Neural progenitor cell (in vitro differentiated cells): Measurements from ENCODE around the gene SNX13. TPM values are rescaled to one million over a fixed set of nuclear protein-coding genes. Genes with fewer than 3 reads are reported as not detected.

ENCODE experiments used
- DNase-seq: peaks from one replicate; pipeline ENCODE4 v3.0.0-alpha.2; 2016; ENCODE audit warnings: low spot score
- H2AFZ ChIP-seq: fragments of 200-600 bp; sonication (generic); replicated peaks from 2 replicates; pipeline ENCODE4 v1.6.1; 2016; ENCODE audit warnings: antibody characterized with exemption
- H3F3A ChIP-seq: fragments of 200-600 bp; sonication (generic); 2 replicates; pipeline ENCODE4 v1.6.1; 2016; ENCODE audit warnings: antibody characterized with exemption, low read depth
- H3K27ac ChIP-seq: fragments of 200-600 bp; sonication (generic); 2 replicates; pipeline ENCODE4 v1.5.1; 2016; ENCODE audit warnings: mild to moderate bottlenecking
- H3K27me3 ChIP-seq: fragments of 200-600 bp; sonication (generic); 2 replicates; pipeline ENCODE4 v1.6.1; 2016; ENCODE audit warnings: mild to moderate bottlenecking, moderate library complexity
- H3K36me3 ChIP-seq: fragments of 200-600 bp; sonication (generic); 2 replicates; pipeline ENCODE4 v1.5.1; 2016
- H3K4me1 ChIP-seq: fragments of 200-600 bp; sonication (generic); 2 replicates; pipeline ENCODE4 v1.6.1; 2016; ENCODE audit warnings: mixed run types
- H3K4me2 ChIP-seq: fragments of 200-600 bp; sonication (generic); 2 replicates; pipeline ENCODE4 v1.6.1; 2016
- H3K4me3 ChIP-seq: fragments of 200-600 bp; sonication (generic); 2 replicates; pipeline ENCODE4 v1.5.1; 2016
- H3K79me2 ChIP-seq: fragments of 200-600 bp; sonication (generic); 2 replicates; pipeline ENCODE4 v1.6.1; 2016; ENCODE audit warnings: low read depth
- H3K9ac ChIP-seq: fragments of 200-600 bp; sonication (generic); 2 replicates; pipeline ENCODE4 v1.6.1; 2016
- H3K9me3 ChIP-seq: fragments of 200-600 bp; sonication (generic); 2 replicates; pipeline ENCODE4 v1.5.1; 2016; ENCODE audit warnings: low read depth
- H4K20me1 ChIP-seq: fragments of 200-600 bp; sonication (generic); 2 replicates; pipeline ENCODE4 v1.6.1; 2016; ENCODE audit warnings: low read depth
- H3K27ac Mint-ChIP-seq: 3 replicates; pipeline ENCODE4 v1.8.0; 2021; ENCODE audit warnings: mixed read lengths
- H3K27me3 Mint-ChIP-seq: 2 replicates; pipeline ENCODE4 v1.8.0; 2022; ENCODE audit warnings: low read depth, mild to moderate bottlenecking, inconsistent platforms, moderate library complexity, mixed read lengths; ENCODE audit not compliant: insufficient read depth
- H3K36me3 Mint-ChIP-seq: 3 replicates; pipeline ENCODE4 v1.8.0; 2021; ENCODE audit warnings: mixed read lengths
- H3K4me1 Mint-ChIP-seq: 3 replicates; pipeline ENCODE4 v1.8.0; 2021; ENCODE audit warnings: mixed read lengths
- H3K4me3 Mint-ChIP-seq: 3 replicates; pipeline ENCODE4 v1.8.0; 2021; ENCODE audit warnings: mild to moderate bottlenecking, moderate library complexity, mixed read lengths
- H3K9me3 Mint-ChIP-seq: 3 replicates; pipeline ENCODE4 v1.8.0; 2020; ENCODE audit warnings: mixed read lengths
- CTCF ChIP-seq: fragments of 200-600 bp; sonication (generic); IDR thresholded peaks from 2 replicates; pipeline ENCODE4 v1.5.1; 2017; ENCODE audit warnings: antibody characterized with exemption, mild to moderate bottlenecking
- EZH2 ChIP-seq: fragments of 200-600 bp; sonication (generic); IDR thresholded peaks from 2 replicates; pipeline ENCODE4 v1.6.1; 2017; ENCODE audit warnings: antibody characterized with exemption, mild to moderate bottlenecking, moderate library complexity
- EZH2phosphoT487 ChIP-seq: fragments of 200-600 bp; sonication (generic); IDR thresholded peaks from 2 replicates; pipeline ENCODE4 v1.6.1; 2017; ENCODE audit warnings: antibody characterized with exemption
- total RNA-seq: library from RNA; depleted of rRNA; stranded (reverse); fragments of >200 nt; gene quantifications from 2 replicates; pipeline ENCODE4 v1.2.3, GENCODE V29; 2015; ENCODE audit warnings: low replicate concordance

SNX13 gene
- total RNA-seq, 1 donor from 2014 or later: 67.5 TPM

GRCh38 chr7:17984288-17984687 lies 44.0 kb upstream of the SNX13 start:
- Histone ChIP-seq H3K27ac (no peak overlapping the region), H4K20me1 (no peaks in the 10 kb centered on the region), H3K9ac (no peak overlapping the region), H3F3A (no peaks in the 10 kb centered on the region), H3K79me2 (no peaks in the 10 kb centered on the region), H3K4me3 (no peak overlapping the region), H3K4me1 (no peaks in the 10 kb centered on the region), H3K4me2 (no peak overlapping the region), H3K36me3 (no peaks in the 10 kb centered on the region), H2AFZ (no peak overlapping the region), H3K9me3 (no peaks in the 10 kb centered on the region), H3K27me3 (no peaks in the 10 kb centered on the region)
- Mint-ChIP-seq H3K27me3 (no peaks in the 10 kb centered on the region), H3K9me3 (peaks cover 2% of the 10 kb centered on the region), H3K4me1 (no peaks in the 10 kb centered on the region), H3K4me3 (no peak overlapping the region), H3K27ac (no peak overlapping the region), H3K36me3 (no peaks in the 10 kb centered on the region)
- TF ChIP-seq CTCF (no peak), EZH2 (no peak), EZH2phosphoT487 (no peak)
- no peak for DNase-seq

GRCh38 chr7:17983221-17984062 lies 43.1 kb upstream of the SNX13 start:
- no peak overlapping the region for H3K27ac ChIP-seq
- Mint-ChIP-seq H3K27me3 (no peaks in the 10 kb centered on the region), H3K27ac (no peak overlapping the region), H3K9me3 (peaks cover 2% of the 10 kb centered on the region), H3K4me1 (no peaks in the 10 kb centered on the region), H3K4me3 (no peak overlapping the region), H3K36me3 (no peaks in the 10 kb centered on the region)
- H3K4me1 ChIP-seq: no peaks in the 10 kb centered on the region
- H4K20me1 ChIP-seq: no peaks in the 10 kb centered on the region
- no peak overlapping the region for H3K4me3 ChIP-seq
- H3K4me2 ChIP-seq: no peak overlapping the region
- no peaks in the 10 kb centered on the region for H3F3A ChIP-seq
- H3K9me3 ChIP-seq: no peaks in the 10 kb centered on the region
- H2AFZ ChIP-seq: no peak overlapping the region
- H3K9ac ChIP-seq: no peak overlapping the region
- TF ChIP-seq EZH2: no peak
- TF ChIP-seq CTCF: no peak
- TF ChIP-seq EZH2phosphoT487: no peak
- H3K36me3 ChIP-seq: no peaks in the 10 kb centered on the region
- no peak for DNase-seq
- H3K79me2 ChIP-seq: no peaks in the 10 kb centered on the region
- no peaks in the 10 kb centered on the region for H3K27me3 ChIP-seq

GRCh38 chr7:17976952-17977351 lies 36.7 kb upstream of the SNX13 start:
- Mint-ChIP-seq H3K4me1 (no peaks in the 10 kb centered on the region), H3K27me3 (no peaks in the 10 kb centered on the region), H3K9me3 (peaks cover 2% of the 10 kb centered on the region), H3K4me3 (no peak overlapping the region), H3K36me3 (no peaks in the 10 kb centered on the region), H3K27ac (no peak overlapping the region)
- Histone ChIP-seq H3K4me2 (no peak overlapping the region), H3K9ac (no peak overlapping the region), H3K27me3 (no peaks in the 10 kb centered on the region), H4K20me1 (no peaks in the 10 kb centered on the region), H3F3A (no peaks in the 10 kb centered on the region), H3K4me1 (no peaks in the 10 kb centered on the region), H2AFZ (no peak overlapping the region), H3K4me3 (no peak overlapping the region), H3K79me2 (no peaks in the 10 kb centered on the region), H3K36me3 (no peaks in the 10 kb centered on the region), H3K9me3 (no peaks in the 10 kb centered on the region), H3K27ac (no peak overlapping the region)
- no peak for TF ChIP-seq EZH2
- no peak for TF ChIP-seq CTCF
- TF ChIP-seq EZH2phosphoT487: no peak
- DNase-seq: no peak
